Right lobe of liver (tissue), 6 donors: ENCODE measurements around the gene BRIP1. TPM values are rescaled to one million over a fixed set of nuclear protein-coding genes. Genes with fewer than 3 reads are reported as not detected.
"Not testable (repeated sequence)": the region's sequence is repeated elsewhere in the genome, so short reads cannot be mapped to it uniquely, and the experiment has no call there.

ENCODE experiments used
- ATAC-seq, 4 donors: fragments of 200-7000 bp; cut with Tn5 transposase; one replicate each; pipeline ENCODE4 v1.9.1; 2020; ENCODE audit warnings: mild to moderate bottlenecking in 4 of 4, moderate library complexity in 4 of 4
- DNase-seq, 3 donors: peaks; one replicate each; pipeline ENCODE4 v3.0.0-alpha.2; 2020
- H3K27ac ChIP-seq, 3 donors: fragments of 200-600 bp; one replicate each; pipeline ENCODE4 v1.8.0; 2022
- H3K27me3 ChIP-seq, 2 donors: fragments of 200-600 bp; one replicate each; pipeline ENCODE4 v1.8.0; 2022
- H3K36me3 ChIP-seq, 4 donors: fragments of 200-600 bp; sonication (generic) in 1 of 4; one replicate each; pipeline versions ENCODE4 v1.5.1 to v1.8.0; 2017 to 2022; ENCODE audit warnings: control low read depth in 1 of 4
- H3K4me1 ChIP-seq, 4 donors: fragments of 200-600 bp; sonication (generic) in 1 of 4; one replicate each; pipeline versions ENCODE4 v1.5.1 to v1.8.0; 2017 to 2022; ENCODE audit warnings: control low read depth in 1 of 4
- H3K4me3 ChIP-seq, 3 donors: fragments of 200-600 bp; one replicate each; pipeline ENCODE4 v1.8.0; 2022
- H3K9me3 ChIP-seq, 4 donors: fragments of 200-600 bp; sonication (generic) in 1 of 4; one replicate each; pipeline versions ENCODE4 v1.5.1 to v1.8.0; 2017 to 2022; ENCODE audit warnings: control low read depth in 1 of 4
- CTCF ChIP-seq, 4 donors: fragments of 200-600 bp in 3 of 4; fragments of 450-650 bp in 1 of 4; IDR thresholded peaks; one replicate each; pipeline versions ENCODE4 v1.5.1 to v1.8.0; 2016 to 2022; ENCODE audit warnings: antibody characterized with exemption in 4 of 4, mild to moderate bottlenecking in 2 of 4
- POLR2A ChIP-seq: fragments of 450-650 bp; IDR thresholded peaks from one replicate; pipeline ENCODE4 v1.6.1; 2017; ENCODE audit warnings: antibody characterized with exemption, mild to moderate bottlenecking
- WGBS: methylation state at CpG from one replicate; pipeline ENCODE4 v1.1.6; 2018; ENCODE audit warnings: low coverage, low lambda C conversion rate; ENCODE audit not compliant: insufficient coverage; ENCODE audit errors: missing lambda C conversion rate; 5-methylcytosine and 5-hydroxymethylcytosine counted together
- intact Hi-C, 2 donors: fragments of 100-400 bp; cut with DNase I; formaldehyde crosslinking; loops; one replicate each; pipeline versions ENCODE4 v1.11.2 to v1.14.1; 2022
- total RNA-seq, 6 experiments: library from RNA; depleted of rRNA in 2 of 6; stranded (reverse); fragments of >200 nt in 2 of 6; fragmentation: NEBNext Ultra II Directional in 3 of 6; extraction: Animal tissue kit (Norgen Biotek cat#: 25700) in 3 of 6; gene quantifications; one replicate each; pipeline versions ENCODE4 v1.1.0 to v1.2.4, GENCODE V29; 2016 to 2023
- donor health status: DM: no; HTN: yes; CAD: no.
- donor health status: DM: no; HTN: no; CAD: no.
- donor health status: DM: no; HTN: no; CAD: no.
- donor health status: DM: no; HTN: yes; CAD: no.
- donor health status: DM: no; HTN: yes; CAD: no.

The BRIP1 gene
- total RNA-seq, 6 experiments from 2014 or later: 1.0 to 1.6 (median 1.1) TPM

- no peaks in the 10 kb centered on the region for H3K4me1 ChIP-seq
- DNase-seq (no peak), ATAC-seq (no peak)
- no peaks in the 10 kb centered on the region for H3K9me3 ChIP-seq
- no peaks in the 10 kb centered on the region for H3K36me3 ChIP-seq
- intact Hi-C loops: no loop called here
- no peak overlapping the region for H3K4me3 ChIP-seq
- H3K27ac ChIP-seq: no peak overlapping the region
- TF ChIP-seq CTCF (IDR thresholded peaks at IDR 0.05) (no peak), POLR2A (no peak)
- no peaks in the 10 kb centered on the region for H3K27me3 ChIP-seq
Measured at GRCh38 chr17:61723183-61723582, 140.1 kb downstream of the BRIP1 start.

- intact Hi-C loops: no loop called here
- ATAC-seq: no peak
- DNase-seq: no peak
- no peak overlapping the region for H3K4me3 ChIP-seq
- no peaks in the 10 kb centered on the region for H3K4me1 ChIP-seq
- no peak for TF ChIP-seq POLR2A
- no peak for TF ChIP-seq CTCF (IDR thresholded peaks at IDR 0.05)
- WGBS: 96% methylated on average over 2 of the region's 2 CpGs
- no peaks in the 10 kb centered on the region for H3K27me3 ChIP-seq
- H3K36me3 ChIP-seq: no peaks in the 10 kb centered on the region
- H3K9me3 ChIP-seq: no peaks in the 10 kb centered on the region
- no peak overlapping the region for H3K27ac ChIP-seq
Measured at GRCh38 chr17:61722398-61722797, 140.9 kb downstream of the BRIP1 start.

GRCh38 chr17:61720016-61720795 is 143.1 kb downstream of the BRIP1 start:
- H3K9me3 ChIP-seq: no peaks in the 10 kb centered on the region
- intact Hi-C loops: no loop called here
- TF ChIP-seq POLR2A: no peak
- no peak for TF ChIP-seq CTCF (IDR thresholded peaks at IDR 0.05)
- ATAC-seq (no peak), DNase-seq (no peak)
- no peak overlapping the region for H3K4me3 ChIP-seq
- WGBS: 98% methylated on average over 4 of the region's 4 CpGs
- H3K27me3 ChIP-seq: no peaks in the 10 kb centered on the region
- no peaks in the 10 kb centered on the region for H3K4me1 ChIP-seq
- no peaks in the 10 kb centered on the region for H3K36me3 ChIP-seq
- no peak overlapping the region for H3K27ac ChIP-seq

GRCh38 chr17:61719220-61719619 is 144.1 kb downstream of the BRIP1 start:
- H3K9me3 ChIP-seq, H3K4me3 ChIP-seq, H3K27me3 ChIP-seq, H3K27ac ChIP-seq, H3K4me1 ChIP-seq, ATAC-seq, H3K36me3 ChIP-seq, DNase-seq, intact Hi-C loops: not testable (repeated sequence)
- 88% methylated on average over 6 of the region's 8 CpGs for WGBS

- intact Hi-C loops: no loop called here
- TF ChIP-seq CTCF (IDR thresholded peaks at IDR 0.05) (no peak), POLR2A (no peak)
- no peaks in the 10 kb centered on the region for H3K9me3 ChIP-seq
Measured at GRCh38 chr17:61718022-61718421, 145.3 kb downstream of the BRIP1 start.

More at GRCh38 chr17:61718022-61718421, 145.3 kb downstream of the BRIP1 start:
- Histone ChIP-seq H3K27me3 (no peaks in the 10 kb centered on the region), H3K4me3 (no peak overlapping the region), H3K27ac (no peak overlapping the region), H3K4me1 (no peaks in the 10 kb centered on the region), H3K36me3 (no peaks in the 10 kb centered on the region)
- no peak for DNase-seq
- no peak for ATAC-seq
